22Rv1 (cell line): ENCODE measurements around the gene LYSMD1.

Experiments used
- ZFX ChIP-seq: fragments of 450-650 bp; IDR thresholded peaks from 2 replicates; pipeline ENCODE4 v1.6.1; 2017; ENCODE audit warnings: antibody characterized with exemption, borderline replicate concordance
- TF ChIP-seq, protein P1 (sequence below): fragments of 450-650 bp; IDR thresholded peaks from 2 replicates; pipeline ENCODE4 v1.5.1; 2017; ENCODE audit warnings: mild to moderate bottlenecking

DNA sequence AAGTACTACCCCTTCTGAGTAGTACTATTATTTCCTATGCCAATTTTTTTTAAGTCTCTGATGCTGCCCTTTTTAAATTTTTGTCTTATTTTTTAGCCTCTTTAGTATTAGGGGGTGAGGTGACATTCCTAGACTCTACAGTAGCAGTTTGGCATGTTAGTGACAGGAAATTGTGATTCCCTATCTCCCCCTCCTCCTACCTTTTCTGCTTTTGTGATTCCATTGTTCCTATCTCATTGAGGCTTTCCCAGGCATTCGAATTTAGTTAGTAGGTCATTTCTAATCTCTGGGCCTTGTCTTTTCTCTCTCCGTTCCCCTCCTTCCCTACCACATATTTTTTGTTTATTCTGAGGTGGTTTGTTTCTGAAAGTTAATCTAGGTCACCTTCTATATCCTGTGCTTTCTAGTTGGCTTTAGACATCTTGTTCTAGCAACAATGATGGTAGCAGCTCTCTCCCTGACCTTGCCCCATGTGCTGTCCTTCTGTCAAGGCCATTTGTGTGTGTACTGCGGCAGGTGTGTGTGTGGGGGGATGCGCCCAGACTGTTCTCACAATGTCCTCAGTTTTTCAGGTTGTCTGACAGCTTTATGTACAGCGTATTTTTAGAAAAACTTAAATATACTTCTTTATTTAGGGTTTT lies 40.8 kb downstream of the LYSMD1 start:
- TF ChIP-seq, protein P1, sequence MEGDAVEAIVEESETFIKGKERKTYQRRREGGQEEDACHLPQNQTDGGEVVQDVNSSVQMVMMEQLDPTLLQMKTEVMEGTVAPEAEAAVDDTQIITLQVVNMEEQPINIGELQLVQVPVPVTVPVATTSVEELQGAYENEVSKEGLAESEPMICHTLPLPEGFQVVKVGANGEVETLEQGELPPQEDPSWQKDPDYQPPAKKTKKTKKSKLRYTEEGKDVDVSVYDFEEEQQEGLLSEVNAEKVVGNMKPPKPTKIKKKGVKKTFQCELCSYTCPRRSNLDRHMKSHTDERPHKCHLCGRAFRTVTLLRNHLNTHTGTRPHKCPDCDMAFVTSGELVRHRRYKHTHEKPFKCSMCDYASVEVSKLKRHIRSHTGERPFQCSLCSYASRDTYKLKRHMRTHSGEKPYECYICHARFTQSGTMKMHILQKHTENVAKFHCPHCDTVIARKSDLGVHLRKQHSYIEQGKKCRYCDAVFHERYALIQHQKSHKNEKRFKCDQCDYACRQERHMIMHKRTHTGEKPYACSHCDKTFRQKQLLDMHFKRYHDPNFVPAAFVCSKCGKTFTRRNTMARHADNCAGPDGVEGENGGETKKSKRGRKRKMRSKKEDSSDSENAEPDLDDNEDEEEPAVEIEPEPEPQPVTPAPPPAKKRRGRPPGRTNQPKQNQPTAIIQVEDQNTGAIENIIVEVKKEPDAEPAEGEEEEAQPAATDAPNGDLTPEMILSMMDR: no peak
- no peak for TF ChIP-seq ZFX
